Thyroid gland (tissue), 4 donors: ENCODE data around the gene NRSN2. TPM values are rescaled to one million over a fixed set of nuclear protein-coding genes. Genes with fewer than 3 reads are reported as not detected.
"Not testable (repeated sequence)": the region's sequence is repeated elsewhere in the genome, so short reads cannot be mapped to it uniquely, and the experiment has no call there.

ENCODE experiments used
- DNase-seq, 2 donors: peaks; one replicate each; pipeline ENCODE4 v3.0.0-alpha.2; 2019
- H3K27ac ChIP-seq, 3 donors: fragments of 200-600 bp; sonication (generic); 1 replicate in 2 of 3; 2 replicates in 1 of 3; pipeline ENCODE4 v1.5.1; 2016 to 2019; ENCODE audit warnings: mild to moderate bottlenecking in 1 of 3, moderate library complexity in 1 of 3
- H3K27me3 ChIP-seq: fragments of 200-600 bp; sonication (generic); one replicate; pipeline ENCODE4 v1.5.1; 2019
- H3K36me3 ChIP-seq, 2 donors: fragments of 200-600 bp; sonication (generic); one replicate each; pipeline ENCODE4 v1.5.1; 2016 to 2019
- H3K4me1 ChIP-seq, 2 donors: fragments of 200-600 bp; sonication (generic); one replicate each; pipeline ENCODE4 v1.5.1; 2017 to 2019
- H3K4me3 ChIP-seq, 3 donors: fragments of 200-600 bp; sonication (generic); replicated peaks in 1 of 3; 1 replicate in 2 of 3; 2 replicates in 1 of 3; pipeline ENCODE4 v1.5.1; 2016; ENCODE audit warnings: mild to moderate bottlenecking in 1 of 3
- H3K9me3 ChIP-seq: fragments of 200-600 bp; sonication (generic); one replicate; pipeline ENCODE4 v1.5.1; 2017
- CTCF ChIP-seq, 6 experiments: fragments of 200-600 bp in 3 of 6; fragments of 450-650 bp in 3 of 6; sonication (generic) in 3 of 6; IDR thresholded peaks; one replicate each; pipeline ENCODE4 v1.5.1; 2016 to 2019; ENCODE audit warnings: antibody characterized with exemption in 6 of 6, mild to moderate bottlenecking in 2 of 6, inconsistent platforms in 1 of 6, moderate library complexity in 1 of 6
- POLR2A ChIP-seq, 2 donors: fragments of 450-650 bp; IDR thresholded peaks; one replicate each; pipeline ENCODE4 v1.6.1; 2017; ENCODE audit warnings: antibody characterized with exemption in 2 of 2, mild to moderate bottlenecking in 2 of 2, moderate library complexity in 1 of 2
- WGBS, 2 donors: methylation state at CpG; one replicate each; pipeline ENCODE4 v1.1.5; 2017; 5-methylcytosine and 5-hydroxymethylcytosine counted together
- intact Hi-C: fragments of 100-400 bp; cut with DNase I; formaldehyde crosslinking; loops from one replicate; pipeline ENCODE4 v1.15.1; 2023
- total RNA-seq, 4 donors: library from RNA; depleted of rRNA; stranded (reverse); fragments of >200 nt; gene quantifications; one replicate each; pipeline ENCODE4 v1.2.3, GENCODE V29; 2016

The NRSN2 gene
- total RNA-seq, 4 donors from 2014 or later = 29.8 to 56.7 (median 42.4) TPM

- H3K4me3 ChIP-seq = no peak overlapping the region
- no peaks in the 10 kb centered on the region for H3K36me3 ChIP-seq
- peaks cover 8 to 9% of the 10 kb centered on the region in 2 donors for H3K4me1 ChIP-seq
- H3K27ac ChIP-seq = no peak overlapping the region
- WGBS, 2 donors = 91 to 95% methylated on average over 8 of the region's 8 CpGs
- TF ChIP-seq CTCF (IDR thresholded peaks at IDR 0.05) (no peak), POLR2A (IDR thresholded peaks at IDR 0.05) (no peak)
- H3K27me3 ChIP-seq = no peaks in the 10 kb centered on the region
- DNase-seq = no peak
- H3K9me3 ChIP-seq = no peaks in the 10 kb centered on the region
- intact Hi-C loops = no loop called here
These were observed 12.3 kb upstream of the NRSN2 start for GRCh38 chr20:334578-334977.

GRCh38 chr20:336040-336439, 10.9 kb upstream of the NRSN2 start:
- intact Hi-C loops, H3K27ac ChIP-seq, H3K27me3 ChIP-seq, H3K4me3 ChIP-seq, H3K9me3 ChIP-seq, H3K4me1 ChIP-seq, H3K36me3 ChIP-seq, DNase-seq: not testable (repeated sequence)
- WGBS, 2 donors = 96 to 100% methylated on average over 1 of the region's 1 CpG

- intact Hi-C loops = no loop called here
- 89% methylated on average over 2 of the region's 2 CpGs for WGBS, 2 donors
- no peak overlapping the region for H3K4me3 ChIP-seq
- H3K4me1 ChIP-seq = peaks cover 0 to 4% of the 10 kb centered on the region in 2 donors
- DNase-seq = no peak
- no peaks in the 10 kb centered on the region for H3K9me3 ChIP-seq
- H3K27me3 ChIP-seq = no peaks in the 10 kb centered on the region
- H3K27ac ChIP-seq = no peak overlapping the region
- TF ChIP-seq CTCF (IDR thresholded peaks at IDR 0.05) (no peak), POLR2A (IDR thresholded peaks at IDR 0.05) (no peak)
- no peaks in the 10 kb centered on the region for H3K36me3 ChIP-seq
These were observed 5.2 kb upstream of the NRSN2 start for GRCh38 chr20:341682-342081.

GRCh38 chr20:343107-343506, 3.8 kb upstream of the NRSN2 start:
- Histone ChIP-seq H3K36me3 (no peaks in the 10 kb centered on the region), H3K9me3 (no peaks in the 10 kb centered on the region), H3K27me3 (no peaks in the 10 kb centered on the region), H3K4me3 (no peak overlapping the region), H3K4me1 (peaks cover 0 to 4% of the 10 kb centered on the region in 2 donors), H3K27ac (no peak overlapping the region)
- no peak for DNase-seq
- TF ChIP-seq CTCF (IDR thresholded peaks at IDR 0.05) (no peak), POLR2A (IDR thresholded peaks at IDR 0.05) (no peak)
- intact Hi-C loops = no loop called here

- H3K9me3 ChIP-seq = no peaks in the 10 kb centered on the region
- TF ChIP-seq CTCF (IDR thresholded peaks at IDR 0.05) (no peak), POLR2A (IDR thresholded peaks at IDR 0.05) (no peak)
- no peaks in the 10 kb centered on the region for H3K36me3 ChIP-seq
- intact Hi-C loops = no loop called here
- peaks cover 0 to 12% of the 10 kb centered on the region in 2 donors for H3K4me1 ChIP-seq
- 75 to 76% methylated on average over 9 of the region's 9 CpGs for WGBS, 2 donors
- H3K27ac ChIP-seq = peak overlapping the region in 2 of 3 donors; percentile 91 to 93
- H3K27me3 ChIP-seq = no peaks in the 10 kb centered on the region
- peak overlapping the region in 2 of 3 donors; percentile 65 to 84 for H3K4me3 ChIP-seq
- no peak for DNase-seq
These were observed 775 bp upstream of the NRSN2 start for GRCh38 chr20:346033-346639.

- Histone ChIP-seq H3K4me1 (peaks cover 0 to 12% of the 10 kb centered on the region in 2 donors), H3K27me3 (no peaks in the 10 kb centered on the region), H3K4me3 (peak overlapping the region; percentile 26 to 84 (median 65)), H3K27ac (peak overlapping the region; percentile 88 to 93 (median 91)), H3K9me3 (no peaks in the 10 kb centered on the region), H3K36me3 (no peaks in the 10 kb centered on the region)
- TF ChIP-seq CTCF (IDR thresholded peaks at IDR 0.05) = no peak
- TF ChIP-seq POLR2A (IDR thresholded peaks at IDR 0.05) = no peak
- no peak for DNase-seq
- intact Hi-C loops = no loop called here
- 0 to 1% methylated on average over 3 to 19 of the region's 19 CpGs for WGBS, 2 donors
These were observed 367 bp downstream of the NRSN2 start for GRCh38 chr20:347317-347639.
